SJSA1 (cell line): ENCODE measurements around the gene FNBP1. TPM values are rescaled to one million over a fixed set of nuclear protein-coding genes. Genes with fewer than 3 reads are reported as not detected.
A peak's percentile ranks its signal among the peaks of the same experiment; 100 is the strongest.

ENCODE experiments used
- DNase-seq, 2 experiments: peaks; one replicate each; pipeline ENCODE4 v3.0.0-alpha.2; 2015 to 2020; ENCODE audit warnings: low spot score in 2 of 2, low read depth in 1 of 2
- H3K27ac ChIP-seq: fragments of 250-450 bp; sonication (Bioruptor Pico); 2 replicates; pipeline ENCODE4 v1.5.1; 2020; ENCODE audit warnings: mild to moderate bottlenecking, moderate library complexity
- H3K27me3 ChIP-seq: fragments of 250-450 bp; sonication (Bioruptor Pico); replicated peaks from 2 replicates; pipeline ENCODE4 v1.5.1; 2020; ENCODE audit warnings: mild to moderate bottlenecking, moderate library complexity
- H3K36me3 ChIP-seq: fragments of 250-450 bp; sonication (Bioruptor Pico); 2 replicates; pipeline ENCODE4 v1.5.1; 2020; ENCODE audit warnings: mild to moderate bottlenecking
- H3K4me1 ChIP-seq: fragments of 250-450 bp; sonication (Bioruptor Pico); replicated peaks from 2 replicates; pipeline ENCODE4 v1.6.1; 2021; ENCODE audit warnings: mild to moderate bottlenecking
- H3K4me3 ChIP-seq: fragments of 250-450 bp; sonication (Bioruptor Pico); 2 replicates; pipeline ENCODE4 v1.5.1; 2020; ENCODE audit warnings: mild to moderate bottlenecking
- H3K9me3 ChIP-seq: fragments of 250-450 bp; sonication (Bioruptor Pico); replicated peaks from 2 replicates; pipeline ENCODE4 v1.5.1; 2020; ENCODE audit warnings: mild to moderate bottlenecking
- total RNA-seq: library from RNA; depleted of rRNA; stranded (reverse); fragments of >200 nt; shearing (Covaris generic); gene quantifications from 2 replicates; pipeline ENCODE4 v1.2.3, GENCODE V29; 2014; rRNA removed

The FNBP1 gene
- total RNA-seq = 24.3 and 27.4 TPM in 2 replicates

GRCh38 chr9:130042885-130043653 lies at the start of gene FNBP1:
Gene FNBP1, minus strand, starts transcription at chr9:130043189. Its CDS starts 214 bp downstream, at chr9:130042975.
- peak within 1 kb of the TSS; percentile 99 for H3K4me3 ChIP-seq
- peaks cover 9% of the 10 kb centered on the region for H3K36me3 ChIP-seq
- H3K27me3 ChIP-seq = no peaks in the 10 kb centered on the region
- no peaks in the 10 kb centered on the region for H3K9me3 ChIP-seq
- peak within 1 kb of the TSS; percentile 54 for H3K27ac ChIP-seq
- H3K4me1 ChIP-seq = peaks cover 36% of the 10 kb centered on the region
- DNase-seq = peak; percentile 69 to 77

GRCh38 chr9:130090915-130091314 lies 47.9 kb upstream of the FNBP1 start:
- Histone ChIP-seq H3K4me1 (no peaks in the 10 kb centered on the region), H3K27ac (no peak overlapping the region), H3K27me3 (no peaks in the 10 kb centered on the region), H3K9me3 (no peaks in the 10 kb centered on the region), H3K4me3 (no peak overlapping the region), H3K36me3 (peaks cover 62% of the 10 kb centered on the region)
- no peak for DNase-seq

- no peaks in the 10 kb centered on the region for H3K9me3 ChIP-seq
- peaks cover 63% of the 10 kb centered on the region for H3K36me3 ChIP-seq
- no peaks in the 10 kb centered on the region for H3K27me3 ChIP-seq
- no peak overlapping the region for H3K4me3 ChIP-seq
- DNase-seq = no peak
- H3K27ac ChIP-seq = no peak overlapping the region
- no peaks in the 10 kb centered on the region for H3K4me1 ChIP-seq
Observed at GRCh38 chr9:130089141-130089540, 46.2 kb upstream of the FNBP1 start.

GRCh38 chr9:130088051-130088450 lies 45.1 kb upstream of the FNBP1 start:
- DNase-seq = no peak
- H3K27ac ChIP-seq = no peak overlapping the region
- H3K4me3 ChIP-seq = no peak overlapping the region
- H3K9me3 ChIP-seq = no peaks in the 10 kb centered on the region
- H3K36me3 ChIP-seq = peaks cover 60% of the 10 kb centered on the region
- H3K4me1 ChIP-seq = no peaks in the 10 kb centered on the region
- H3K27me3 ChIP-seq = no peaks in the 10 kb centered on the region

GRCh38 chr9:130084337-130084736 lies 41.3 kb upstream of the FNBP1 start:
- DNase-seq = no peak
- no peak overlapping the region for H3K27ac ChIP-seq
- no peak overlapping the region for H3K4me3 ChIP-seq
- no peaks in the 10 kb centered on the region for H3K4me1 ChIP-seq
- H3K36me3 ChIP-seq = peaks cover 64% of the 10 kb centered on the region
- no peaks in the 10 kb centered on the region for H3K27me3 ChIP-seq
- H3K9me3 ChIP-seq = no peaks in the 10 kb centered on the region

- H3K36me3 ChIP-seq = peaks cover 67% of the 10 kb centered on the region
- peaks cover 5% of the 10 kb centered on the region for H3K4me1 ChIP-seq
- no peaks in the 10 kb centered on the region for H3K27me3 ChIP-seq
- DNase-seq = no peak
- no peaks in the 10 kb centered on the region for H3K9me3 ChIP-seq
- no peak overlapping the region for H3K4me3 ChIP-seq
- no peak overlapping the region for H3K27ac ChIP-seq
Observed at GRCh38 chr9:130078547-130078946, 35.6 kb upstream of the FNBP1 start.

GRCh38 chr9:130073373-130073772 lies 30.4 kb upstream of the FNBP1 start:
- peak overlapping the region; percentile 79 for H3K27ac ChIP-seq
- H3K36me3 ChIP-seq = peaks cover 25% of the 10 kb centered on the region
- H3K9me3 ChIP-seq = no peaks in the 10 kb centered on the region
- H3K27me3 ChIP-seq = no peaks in the 10 kb centered on the region
- peak; percentile 61 to 88 for DNase-seq
- no peak overlapping the region for H3K4me3 ChIP-seq
- H3K4me1 ChIP-seq = peaks cover 19% of the 10 kb centered on the region

GRCh38 chr9:130072515-130073235 lies 29.7 kb upstream of the FNBP1 start:
- Histone ChIP-seq H3K4me3 (no peak overlapping the region), H3K27ac (peak overlapping the region; percentile 79), H3K4me1 (peaks cover 19% of the 10 kb centered on the region), H3K36me3 (peaks cover 20% of the 10 kb centered on the region), H3K27me3 (no peaks in the 10 kb centered on the region), H3K9me3 (no peaks in the 10 kb centered on the region)
- no peak for DNase-seq

- H3K27me3 ChIP-seq = no peaks in the 10 kb centered on the region
- peaks cover 3% of the 10 kb centered on the region for H3K36me3 ChIP-seq
- peaks cover 19% of the 10 kb centered on the region for H3K4me1 ChIP-seq
- H3K4me3 ChIP-seq = no peak overlapping the region
- DNase-seq = no peak
- H3K9me3 ChIP-seq = no peaks in the 10 kb centered on the region
- no peak overlapping the region for H3K27ac ChIP-seq
Observed at GRCh38 chr9:130069048-130069447, 26.1 kb upstream of the FNBP1 start.

- no peaks in the 10 kb centered on the region for H3K27me3 ChIP-seq
- peaks cover 7% of the 10 kb centered on the region for H3K36me3 ChIP-seq
- DNase-seq = no peak
- no peak overlapping the region for H3K27ac ChIP-seq
- H3K4me3 ChIP-seq = no peak overlapping the region
- H3K4me1 ChIP-seq = no peaks in the 10 kb centered on the region
- H3K9me3 ChIP-seq = no peaks in the 10 kb centered on the region
Observed at GRCh38 chr9:130064621-130065020, 21.6 kb upstream of the FNBP1 start.

- DNase-seq = no peak
- Histone ChIP-seq H3K36me3 (peaks cover 15% of the 10 kb centered on the region), H3K4me1 (no peaks in the 10 kb centered on the region)
Observed at GRCh38 chr9:130062750-130063149, 19.8 kb upstream of the FNBP1 start.

GRCh38 chr9:130060296-130060695 lies 17.3 kb upstream of the FNBP1 start:
- DNase-seq = no peak
- H3K4me3 ChIP-seq = no peak overlapping the region
- peaks cover 15% of the 10 kb centered on the region for H3K36me3 ChIP-seq
- H3K27me3 ChIP-seq = no peaks in the 10 kb centered on the region
- H3K27ac ChIP-seq = no peak overlapping the region
- peaks cover 1% of the 10 kb centered on the region; the same call in 1 of the 2 replicates for H3K4me1 ChIP-seq
- H3K9me3 ChIP-seq = no peaks in the 10 kb centered on the region

More at GRCh38 chr9:130062750-130063149, 19.8 kb upstream of the FNBP1 start:
- Histone ChIP-seq H3K9me3 (no peaks in the 10 kb centered on the region), H3K27me3 (no peaks in the 10 kb centered on the region), H3K27ac (no peak overlapping the region), H3K4me3 (no peak overlapping the region)

GRCh38 chr9:130058887-130059286 lies 15.9 kb upstream of the FNBP1 start:
- no peak overlapping the region for H3K27ac ChIP-seq
- no peak overlapping the region for H3K4me3 ChIP-seq
- H3K9me3 ChIP-seq = no peaks in the 10 kb centered on the region
- DNase-seq = no peak
- H3K36me3 ChIP-seq = peaks cover 14% of the 10 kb centered on the region
- H3K4me1 ChIP-seq = peaks cover 10% of the 10 kb centered on the region
- H3K27me3 ChIP-seq = no peaks in the 10 kb centered on the region

GRCh38 chr9:130058154-130058553 lies 15.2 kb upstream of the FNBP1 start:
- DNase-seq = no peak
- H3K4me1 ChIP-seq = peaks cover 10% of the 10 kb centered on the region
- peaks cover 17% of the 10 kb centered on the region for H3K36me3 ChIP-seq
- no peaks in the 10 kb centered on the region for H3K9me3 ChIP-seq
- H3K27me3 ChIP-seq = no peaks in the 10 kb centered on the region
- H3K4me3 ChIP-seq = no peak overlapping the region
- H3K27ac ChIP-seq = no peak overlapping the region
